GM21619 (cell line): ENCODE measurements around the gene ZNF276.

Source experiments
- ATAC-seq: cut with Tn5 transposase; IDR thresholded peaks from one replicate; pipeline ENCODE4 v1.9.1; 2021; ENCODE audit not compliant: unreplicated experiment

Gene ZNF276

DNA sequence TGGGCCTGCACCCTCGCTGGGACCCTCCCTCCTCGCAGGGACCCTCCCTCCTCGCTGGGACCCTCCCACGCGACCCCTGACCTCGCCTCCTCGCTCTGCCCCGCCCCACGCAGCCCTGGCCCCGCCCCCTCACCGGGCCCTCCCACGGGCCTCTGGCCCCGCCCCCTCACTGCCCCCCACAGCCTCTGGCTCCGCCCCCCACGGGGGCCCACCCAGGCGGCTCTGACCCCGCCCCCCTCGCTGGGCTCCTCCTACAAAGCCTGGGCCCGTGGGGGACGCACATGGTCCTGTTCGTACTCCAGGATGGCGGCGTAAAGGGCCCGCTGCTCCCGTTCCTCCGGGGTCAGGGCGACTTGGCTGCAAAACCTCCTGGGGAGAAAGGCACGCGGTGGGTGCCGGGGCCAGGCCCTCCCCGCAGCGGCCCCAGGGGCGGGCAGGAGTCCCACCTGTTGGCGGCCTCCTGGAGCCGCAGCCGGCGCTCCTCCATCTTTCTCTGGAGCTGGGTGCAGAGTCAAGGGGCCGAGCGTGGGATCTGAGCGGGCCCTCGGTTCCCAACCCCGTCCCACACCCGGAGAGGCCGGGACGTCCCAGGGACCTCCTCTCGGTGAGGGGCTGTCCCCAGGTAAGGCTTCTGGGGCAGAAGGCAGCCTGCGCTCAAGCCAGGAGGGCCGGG, 9.6 kb upstream of the ZNF276 start:
- ATAC-seq = no peak

- ATAC-seq = no peak
Measured at GRCh38 chr16:89712274-89712781, 9.0 kb upstream of the ZNF276 start.

GRCh38 chr16:89716493-89716892, 4.8 kb upstream of the ZNF276 start:
- no peak for ATAC-seq

DNA sequence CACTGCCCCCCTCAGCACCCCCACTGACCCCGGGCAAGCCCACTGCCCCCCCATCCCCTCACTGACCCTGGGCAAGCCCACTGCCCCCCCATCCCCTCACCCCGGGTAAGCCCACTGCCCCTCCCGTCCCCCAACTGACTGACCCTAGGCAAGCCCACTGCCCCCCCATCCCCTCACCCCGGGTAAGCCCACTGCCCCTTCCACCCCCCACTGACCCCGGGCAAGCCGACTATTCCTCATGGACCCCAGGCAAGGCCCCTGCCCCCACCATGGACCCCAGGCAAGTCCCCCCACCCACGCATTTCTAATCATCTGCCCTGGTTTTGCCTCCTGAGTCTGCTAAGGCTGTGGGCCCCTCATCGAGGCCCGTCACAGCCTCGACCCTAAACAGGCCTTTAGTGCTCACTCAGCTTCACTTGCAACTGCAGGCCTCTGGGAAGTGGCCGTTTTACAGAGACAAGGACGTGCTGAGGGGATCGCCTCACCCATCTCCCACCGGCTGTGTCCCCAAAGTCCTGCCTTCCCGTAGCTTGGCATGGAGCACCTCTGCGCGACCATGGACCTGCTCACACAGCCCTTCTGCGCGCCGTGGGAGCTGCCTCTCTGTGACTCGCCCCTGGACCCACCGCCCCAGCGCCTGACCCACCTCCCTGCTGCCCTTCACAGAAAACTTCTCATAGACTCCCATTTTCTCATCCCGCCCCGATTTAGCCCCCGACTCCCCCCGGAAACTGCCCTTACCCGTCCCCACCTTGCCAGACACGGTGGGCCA, 4.2 kb upstream of the ZNF276 start:
- no peak for ATAC-seq

DNA sequence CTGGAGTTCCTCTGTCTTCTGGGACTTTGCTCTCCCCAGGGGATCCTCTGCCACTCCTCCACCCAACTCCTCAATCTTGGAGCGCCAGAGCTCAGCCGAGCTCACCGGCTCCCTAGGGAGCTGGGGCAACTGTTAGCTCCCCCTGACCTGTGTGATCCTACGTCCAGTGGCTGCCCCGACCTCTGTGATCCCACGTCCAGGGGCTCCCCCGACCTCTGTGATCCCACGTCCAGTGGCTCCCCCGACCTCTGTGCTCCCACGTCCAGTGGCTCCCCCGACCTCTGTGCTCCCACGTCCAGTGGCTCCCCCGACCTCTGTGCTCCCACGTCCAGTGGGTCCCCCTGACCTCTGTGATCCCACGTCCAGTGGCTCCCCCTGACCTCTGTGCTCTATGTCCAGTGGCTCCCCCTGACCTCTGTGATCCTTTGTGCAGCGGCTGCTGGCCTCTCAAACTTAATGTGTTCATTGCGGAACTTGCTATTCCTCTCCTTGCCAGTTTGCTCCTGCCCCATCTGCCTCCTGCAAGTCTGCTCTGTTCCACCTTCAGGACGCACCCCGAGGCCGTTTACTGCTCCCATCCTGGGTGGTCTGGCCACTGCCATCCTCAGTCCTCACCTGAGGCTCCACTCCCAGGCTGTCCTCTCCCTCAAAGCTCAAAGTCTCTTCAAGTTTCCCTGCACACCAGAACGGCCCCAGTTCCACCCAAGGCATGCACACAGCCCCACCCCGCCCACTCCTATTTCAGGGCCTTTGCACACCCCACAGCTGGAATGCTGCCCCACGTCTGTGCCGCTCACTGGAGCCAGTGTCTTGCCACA, 3.4 kb upstream of the ZNF276 start:
- ATAC-seq = no peak

DNA sequence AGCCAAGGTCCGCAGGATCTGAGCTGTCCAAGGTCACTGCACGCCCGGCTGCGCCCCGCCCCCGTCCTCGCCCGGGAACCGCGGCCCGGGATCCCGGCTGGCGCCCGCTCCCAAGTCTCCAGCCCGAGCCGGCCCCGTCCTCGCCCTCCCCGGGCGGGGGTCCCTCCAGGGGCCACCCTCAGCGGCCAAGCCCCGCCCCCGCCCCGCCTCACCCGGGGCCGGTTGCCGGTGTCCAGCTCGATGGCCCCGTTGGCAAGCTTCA, 855 bp upstream of the ZNF276 start:
- peak; percentile 19 for ATAC-seq

- ATAC-seq = peak; percentile 25
Measured at GRCh38 chr16:89721546-89722391, 432 bp downstream of the ZNF276 start.

- ATAC-seq = peak; percentile 5
Measured at GRCh38 chr16:89722392-89723278, 1.3 kb downstream of the ZNF276 start.

DNA sequence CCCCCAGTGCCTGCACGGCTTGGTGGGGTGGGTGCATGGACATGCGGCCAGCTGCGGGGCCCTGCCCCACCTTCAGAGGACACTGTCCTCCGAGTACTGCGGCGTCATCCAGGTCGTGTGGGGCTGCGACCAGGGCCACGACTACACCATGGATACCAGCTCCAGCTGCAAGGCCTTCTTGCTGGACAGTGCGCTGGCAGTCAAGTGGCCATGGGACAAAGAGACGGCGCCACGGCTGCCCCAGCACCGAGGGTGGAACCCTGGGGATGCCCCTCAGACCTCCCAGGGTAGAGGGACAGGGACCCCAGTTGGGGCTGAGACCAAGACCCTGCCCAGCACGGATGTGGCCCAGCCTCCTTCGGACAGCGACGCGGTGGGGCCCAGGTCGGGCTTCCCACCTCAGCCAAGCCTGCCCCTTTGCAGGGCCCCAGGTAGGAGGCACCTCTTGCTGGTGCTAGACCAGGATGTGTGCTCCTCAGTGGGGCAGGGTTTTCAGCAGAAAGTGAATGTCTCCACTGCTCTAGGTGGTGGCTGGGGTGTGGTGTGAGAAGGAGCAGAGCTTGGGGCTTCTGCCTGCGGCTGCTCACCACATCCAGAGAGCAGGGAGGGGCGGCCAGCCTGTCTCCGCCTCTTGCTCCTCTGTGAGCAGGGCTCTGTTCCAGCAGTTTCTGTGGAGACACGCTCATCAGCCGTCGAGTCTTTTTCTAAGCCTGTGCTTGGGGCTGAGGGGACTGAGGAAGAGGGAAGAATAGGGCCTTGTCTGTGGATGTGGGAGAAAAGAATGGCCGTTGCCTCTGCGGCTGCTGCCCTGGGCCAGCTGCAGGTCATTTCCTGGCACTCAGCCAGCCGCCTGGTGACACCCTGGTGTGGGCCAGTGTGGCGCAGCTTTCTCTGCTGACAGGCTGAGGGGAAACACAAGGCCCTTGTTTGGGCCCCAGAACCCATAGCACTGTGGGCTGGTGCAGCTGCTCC, 2.2 kb downstream of the ZNF276 start:
- ATAC-seq = no peak

- no peak for ATAC-seq
Measured at GRCh38 chr16:89727406-89728120, 6.2 kb downstream of the ZNF276 start.

GRCh38 chr16:89729293-89729692, 8.0 kb downstream of the ZNF276 start:
- no peak for ATAC-seq

GRCh38 chr16:89729863-89730593, 8.7 kb downstream of the ZNF276 start:
- ATAC-seq = no peak

DNA sequence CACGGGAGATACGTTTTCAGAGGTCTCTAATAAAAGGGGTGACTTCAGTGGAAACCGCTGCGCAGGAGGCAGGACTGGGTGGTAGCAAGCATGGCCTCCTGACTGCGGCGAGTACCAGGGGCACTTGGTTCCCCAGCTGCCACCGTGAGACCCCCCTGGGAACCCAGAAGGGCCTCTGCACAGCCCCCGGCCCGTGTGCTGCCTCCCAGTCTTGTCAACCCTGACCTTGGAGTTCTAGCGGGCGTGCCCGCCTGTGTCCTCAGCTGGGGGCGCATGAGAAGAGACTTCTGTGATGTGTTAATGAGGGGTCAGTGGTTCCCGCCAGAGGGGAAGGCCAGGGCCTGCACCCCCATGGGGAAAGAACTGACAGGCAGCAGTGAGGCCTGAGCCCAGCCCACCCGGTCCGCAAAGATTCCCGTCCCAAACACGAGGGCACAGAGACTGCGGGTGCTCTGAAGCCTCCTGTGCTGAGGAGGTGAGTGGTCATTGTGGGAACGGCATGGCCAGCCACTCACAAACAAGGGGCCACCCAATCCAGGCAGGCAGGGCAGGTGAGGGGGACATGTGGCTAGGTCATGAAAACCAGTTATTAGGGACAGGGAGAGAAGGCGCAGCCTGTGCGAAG, 9.4 kb downstream of the ZNF276 start:
- ATAC-seq = no peak

DNA sequence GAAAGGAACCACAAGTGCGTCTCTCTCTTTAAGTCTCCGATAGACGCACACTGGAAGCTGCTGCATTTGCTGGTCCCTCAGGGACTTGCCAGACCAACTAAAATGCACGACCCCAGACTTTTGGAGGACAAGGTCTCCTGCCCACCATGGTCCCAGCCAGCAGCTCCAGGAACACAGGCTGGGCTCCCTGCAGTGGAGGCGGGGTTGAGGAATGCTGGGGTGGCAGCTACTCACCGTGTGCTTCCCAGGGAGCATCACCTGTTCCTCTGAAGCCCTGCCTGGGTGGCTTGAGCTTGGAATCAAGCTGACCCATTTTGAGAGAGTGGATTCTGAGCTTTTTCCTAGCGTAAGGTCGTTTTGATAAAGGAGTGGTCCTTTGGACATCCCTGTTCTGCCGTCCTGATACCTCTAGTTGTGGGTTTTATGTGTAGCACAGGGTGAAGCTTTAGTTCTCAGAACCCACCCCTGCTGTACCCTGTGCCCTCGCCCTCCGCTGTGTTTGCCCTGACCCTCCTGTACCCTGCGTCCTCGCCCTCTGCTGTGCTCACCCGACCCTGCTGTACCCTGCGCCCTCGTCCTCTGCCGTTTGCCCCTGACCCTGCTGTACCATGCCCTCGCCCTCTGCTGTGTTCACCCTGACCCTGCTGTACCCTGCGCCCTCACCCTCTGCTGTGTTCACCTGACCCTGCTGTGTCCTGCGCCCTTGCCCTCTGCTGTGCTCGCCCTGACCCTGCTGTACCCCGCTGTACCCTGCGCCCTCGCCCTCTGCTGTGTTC, 11.0 kb downstream of the ZNF276 start:
- no peak for ATAC-seq

DNA sequence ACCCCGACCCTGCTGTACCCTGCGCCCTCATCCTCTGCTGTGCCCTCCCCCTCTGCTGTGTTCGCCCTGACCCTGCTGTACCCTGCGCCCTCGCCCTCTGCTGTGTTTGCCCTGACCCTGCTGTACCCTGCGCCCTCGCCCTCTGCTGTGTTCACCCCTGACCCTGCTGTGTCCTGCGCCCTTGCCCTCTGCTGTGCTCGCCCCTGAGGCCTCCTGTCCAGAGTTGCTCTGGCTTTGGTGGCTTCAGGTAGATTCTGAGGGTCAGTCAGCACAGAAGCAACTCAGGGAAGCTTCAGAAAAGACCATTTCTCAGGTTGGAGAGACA, 11.5 kb downstream of the ZNF276 start:
- no peak for ATAC-seq

GRCh38 chr16:89733322-89733721, 12.0 kb downstream of the ZNF276 start:
- no peak for ATAC-seq
